ENCODE data around the gene TTC16.
"Not testable (repeated sequence)": the region's sequence is repeated elsewhere in the genome, so short reads cannot be mapped to it uniquely, and the experiment has no call there.

TTC16 gene

GRCh38 chr9:127770905-127771569 is 55.2 kb downstream of the TTC16 start:
- DNase-seq: peak; percentile 88

- DNase-seq: no peak
Measured at GRCh38 chr9:127771570-127772189, 55.8 kb downstream of the TTC16 start.

GRCh38 chr9:127772603-127773002 is 56.7 kb downstream of the TTC16 start:
- DNase-seq: no peak

GRCh38 chr9:127773272-127773671 is 57.4 kb downstream of the TTC16 start:
- DNase-seq: no peak

- no peak for DNase-seq
Measured at GRCh38 chr9:127773981-127774380, 58.1 kb downstream of the TTC16 start.

GRCh38 chr9:127776195-127776923 is 60.5 kb downstream of the TTC16 start:
- DNase-seq: no peak

- no peak for DNase-seq
Measured at GRCh38 chr9:127776924-127777289, 61.0 kb downstream of the TTC16 start.

- DNase-seq: no peak
Measured at GRCh38 chr9:127777368-127777980, 61.6 kb downstream of the TTC16 start.

- DNase-seq: no peak
Measured at GRCh38 chr9:127778280-127779135, 62.6 kb downstream of the TTC16 start, which contains the start of gene SH2D3C. Gene SH2D3C (minus strand): TSS chr9:127778666. CDS start chr9:127778627, 39 bp downstream.

GRCh38 chr9:127779136-127779981 is 63.5 kb downstream of the TTC16 start:
- no peak for DNase-seq

GRCh38 chr9:127780126-127780885 is 64.4 kb downstream of the TTC16 start:
- no peak for DNase-seq

- DNase-seq: not testable (repeated sequence)
Measured at GRCh38 chr9:127780909-127781308, 65.0 kb downstream of the TTC16 start.

Data from 8988T (cell line).